ENCODE data around the gene COMTD1.
"Not testable (repeated sequence)": the region's sequence is repeated elsewhere in the genome, so short reads cannot be mapped to it uniquely, and the experiment has no call there.

The COMTD1 gene

GRCh38 chr10:75212343-75212742 lies 23.4 kb downstream of the COMTD1 start:
- DNase-seq: no peak

- DNase-seq: peak; percentile 71
Observed at GRCh38 chr10:75211007-75211691, 24.6 kb downstream of the COMTD1 start.

GRCh38 chr10:75210282-75211006 lies 25.3 kb downstream of the COMTD1 start, which contains the start of gene VDAC2:
Gene VDAC2, plus strand, starts transcription at chr10:75210796. Its CDS starts 363 bp downstream, at chr10:75211159.
- peak; percentile 87 for DNase-seq

GRCh38 chr10:75209921-75210281 lies 25.9 kb downstream of the COMTD1 start:
- DNase-seq: peak; percentile 82

GRCh38 chr10:75209086-75209920 lies 26.5 kb downstream of the COMTD1 start:
- no peak for DNase-seq

- DNase-seq: no peak
Observed at GRCh38 chr10:75208181-75208580, 27.6 kb downstream of the COMTD1 start.

- DNase-seq: no peak
Observed at GRCh38 chr10:75207857-75208144, 28.0 kb downstream of the COMTD1 start.

- DNase-seq: no peak
Observed at GRCh38 chr10:75207079-75207856, 28.5 kb downstream of the COMTD1 start.

GRCh38 chr10:75206638-75207037 lies 29.1 kb downstream of the COMTD1 start:
- DNase-seq: not testable (repeated sequence)

- no peak for DNase-seq
Observed at GRCh38 chr10:75205908-75206307, 29.8 kb downstream of the COMTD1 start.

- DNase-seq: no peak
Observed at GRCh38 chr10:75203724-75204123, 32.0 kb downstream of the COMTD1 start.

GRCh38 chr10:75203046-75203620 lies 32.6 kb downstream of the COMTD1 start:
- DNase-seq: not testable (repeated sequence)

- DNase-seq: no peak
Observed at GRCh38 chr10:75202321-75203045, 33.3 kb downstream of the COMTD1 start.

- DNase-seq: no peak
Observed at GRCh38 chr10:75201793-75202307, 33.9 kb downstream of the COMTD1 start.

- not testable (repeated sequence) for DNase-seq
Observed at GRCh38 chr10:75199949-75200348, 35.8 kb downstream of the COMTD1 start.

- DNase-seq: no peak
Observed at GRCh38 chr10:75197906-75198305, 37.9 kb downstream of the COMTD1 start.

- no peak for DNase-seq
Observed at GRCh38 chr10:75197066-75197465, 38.7 kb downstream of the COMTD1 start.

GRCh38 chr10:75195035-75195763 lies 40.6 kb downstream of the COMTD1 start:
- no peak for DNase-seq

- not testable (repeated sequence) for DNase-seq
Observed at GRCh38 chr10:75194625-75195024, 41.1 kb downstream of the COMTD1 start.

- no peak for DNase-seq
Observed at GRCh38 chr10:75191821-75192568, 43.8 kb downstream of the COMTD1 start.

All from hematopoietic multipotent progenitor cell treated with erythropoietin and hydrocortisone succinate and interleukin-3 and kit ligand, for 8 days (in vitro differentiated cells).